H9 (cell line): ENCODE data around the gene ABHD16A. TPM values are rescaled to one million over a fixed set of nuclear protein-coding genes. Genes with fewer than 3 reads are reported as not detected.

Source experiments
- DNase-seq: peaks from one replicate; pipeline ENCODE4 v3.0.0-alpha.2; 2017
- H2AFZ ChIP-seq: one replicate; pipeline ENCODE4 v1.6.1; 2013; ENCODE audit warnings: mild to moderate bottlenecking, low read length, control low read depth, moderate library complexity
- H2AK5ac ChIP-seq: 2 replicates; pipeline ENCODE4 v1.6.1; 2013; ENCODE audit warnings: low read length, control low read depth, mixed read lengths; ENCODE audit not compliant: insufficient read length
- H2BK120ac ChIP-seq: one replicate; pipeline ENCODE4 v1.6.1; 2013; ENCODE audit warnings: low read depth, mild to moderate bottlenecking, low read length, control low read depth, inconsistent platforms; ENCODE audit not compliant: poor library complexity, severe bottlenecking
- H2BK12ac ChIP-seq: 2 replicates; pipeline ENCODE4 v1.6.1; 2013; ENCODE audit warnings: low read length, control low read depth, mixed read lengths, low read depth; ENCODE audit not compliant: insufficient read length
- H2BK15ac ChIP-seq: 2 replicates; pipeline ENCODE4 v1.6.1; 2013; ENCODE audit warnings: low read depth, low read length, control low read depth
- H2BK20ac ChIP-seq: one replicate; pipeline ENCODE4 v1.6.1; 2013; ENCODE audit warnings: low read depth, mild to moderate bottlenecking, low read length, control low read depth, inconsistent platforms; ENCODE audit not compliant: poor library complexity, severe bottlenecking
- H2BK5ac ChIP-seq: 2 replicates; pipeline ENCODE4 v1.6.1; 2013; ENCODE audit warnings: low read length, control low read depth, mixed read lengths; ENCODE audit not compliant: insufficient read length
- H3K14ac ChIP-seq: 2 replicates; pipeline ENCODE4 v1.6.1; 2013; ENCODE audit warnings: low read length, control low read depth; ENCODE audit not compliant: insufficient read depth
- H3K18ac ChIP-seq: 2 replicates; pipeline ENCODE4 v1.6.1; 2013; ENCODE audit warnings: low read depth, mild to moderate bottlenecking, mixed read lengths, low read length, control low read depth; ENCODE audit not compliant: insufficient read length
- H3K23ac ChIP-seq: 2 replicates; pipeline ENCODE4 v1.6.1; 2013; ENCODE audit warnings: low read length, control low read depth, mixed read lengths, low read depth; ENCODE audit not compliant: insufficient read length
- H3K23me2 ChIP-seq: 2 replicates; pipeline ENCODE4 v1.6.1; 2013; ENCODE audit warnings: low read depth, mild to moderate bottlenecking, mixed read lengths, low read length, control low read depth; ENCODE audit not compliant: insufficient read length, poor library complexity, severe bottlenecking
- H3K27ac ChIP-seq: 2 replicates; pipeline ENCODE4 v1.5.1; 2013; ENCODE audit warnings: low read length, control low read depth, mixed read lengths, low read depth; ENCODE audit not compliant: insufficient read length
- H3K27me3 ChIP-seq: 2 replicates; pipeline ENCODE4 v1.6.1; 2013; ENCODE audit warnings: low read length, control low read depth, inconsistent platforms; ENCODE audit not compliant: insufficient read depth
- H3K4ac ChIP-seq: 2 replicates; pipeline ENCODE4 v1.6.1; 2013; ENCODE audit warnings: low read depth, mild to moderate bottlenecking, control low read depth, inconsistent platforms, low read length, moderate library complexity
- H3K4me1 ChIP-seq: 2 replicates; pipeline ENCODE4 v1.6.1; 2013; ENCODE audit warnings: low read length, control low read depth, inconsistent platforms; ENCODE audit not compliant: insufficient read depth
- H3K4me2 ChIP-seq: 2 replicates; pipeline ENCODE4 v1.6.1; 2013; ENCODE audit warnings: low read length, control low read depth, mixed read lengths; ENCODE audit not compliant: insufficient read length, insufficient read depth
- H3K56ac ChIP-seq: 2 replicates; pipeline ENCODE4 v1.6.1; 2013; ENCODE audit warnings: low read depth, mild to moderate bottlenecking, mixed read lengths, low read length, control low read depth; ENCODE audit not compliant: insufficient read length
- H3K79me1 ChIP-seq: 2 replicates; pipeline ENCODE4 v1.6.1; 2013; ENCODE audit warnings: low read depth, mild to moderate bottlenecking, moderate library complexity, low read length, control low read depth, inconsistent platforms; ENCODE audit not compliant: insufficient read depth, poor library complexity, severe bottlenecking
- H3K79me2 ChIP-seq: 2 replicates; pipeline ENCODE4 v1.6.1; 2013; ENCODE audit warnings: low read length, control low read depth, inconsistent platforms; ENCODE audit not compliant: insufficient read depth
- H3K9ac ChIP-seq: 2 replicates; pipeline ENCODE4 v1.6.1; 2013; ENCODE audit warnings: low read length, control low read depth, mixed read lengths; ENCODE audit not compliant: insufficient read length; ENCODE audit errors: extremely low read depth
- H3K9me3 ChIP-seq: one replicate; pipeline ENCODE4 v1.6.1; 2013; ENCODE audit warnings: low read depth, low read length, inconsistent platforms; ENCODE audit not compliant: control insufficient read depth
- H3T11ph ChIP-seq: one replicate; pipeline ENCODE4 v1.6.1; 2013; ENCODE audit warnings: mild to moderate bottlenecking, low read length, control low read depth, inconsistent platforms
- H4K20me1 ChIP-seq: one replicate; pipeline ENCODE4 v1.6.1; 2013; ENCODE audit not compliant: control insufficient read depth, insufficient read length, insufficient read depth
- H4K5ac ChIP-seq: 2 replicates; pipeline ENCODE4 v1.6.1; 2013; ENCODE audit warnings: low read depth, mild to moderate bottlenecking, mixed read lengths, low read length, control low read depth; ENCODE audit not compliant: insufficient read length
- H4K8ac ChIP-seq: replicated peaks from 2 replicates; pipeline ENCODE4 v1.6.1; 2013; ENCODE audit warnings: low read length, control low read depth, mixed read lengths, low read depth; ENCODE audit not compliant: insufficient read length
- H4K91ac ChIP-seq: 2 replicates; pipeline ENCODE4 v1.6.1; 2013; ENCODE audit warnings: low read depth, mild to moderate bottlenecking, moderate library complexity, mixed read lengths, low read length, control low read depth; ENCODE audit not compliant: insufficient read length
- H3K27ac Mint-ChIP-seq, 3 experiments: 2 replicates in 2 of 3; 3 replicates in 1 of 3; pipeline ENCODE4 v1.8.0; 2020 to 2021; ENCODE audit warnings: mixed read lengths in 3 of 3, mild to moderate bottlenecking in 1 of 3, moderate library complexity in 1 of 3
- H3K27me3 Mint-ChIP-seq: 2 replicates; pipeline ENCODE4 v1.8.0; 2021; ENCODE audit warnings: low read depth, mild to moderate bottlenecking, moderate library complexity, mixed read lengths
- H3K36me3 Mint-ChIP-seq, 3 experiments: 2 replicates in 2 of 3; 3 replicates in 1 of 3; pipeline ENCODE4 v1.8.0; 2020 to 2021; ENCODE audit warnings: low read depth in 3 of 3, mixed read lengths in 3 of 3; ENCODE audit not compliant: insufficient read depth in 1 of 3
- H3K4me1 Mint-ChIP-seq, 2 experiments: 2 replicates each; pipeline ENCODE4 v1.8.0; 2020; ENCODE audit warnings: mixed read lengths in 2 of 2
- H3K4me3 Mint-ChIP-seq, 2 experiments: 2 replicates in 1 of 2; 3 replicates in 1 of 2; pipeline ENCODE4 v1.8.0; 2020 to 2021; ENCODE audit warnings: mild to moderate bottlenecking in 2 of 2, mixed read lengths in 2 of 2, moderate library complexity in 1 of 2
- H3K9me3 Mint-ChIP-seq, 2 experiments: 2 replicates in 1 of 2; 3 replicates in 1 of 2; pipeline ENCODE4 v1.8.0; 2020; ENCODE audit warnings: mild to moderate bottlenecking in 2 of 2, mixed read lengths in 2 of 2, moderate library complexity in 1 of 2
- CTCF ChIP-seq: fragments of 200-600 bp; sonication (generic); conservative IDR thresholded peaks from 3 replicates; pipeline ENCODE4 v1.8.0; 2021; ENCODE audit warnings: antibody characterized with exemption, mild to moderate bottlenecking
- WGBS: extraction: QIAGEN DNeasy Blood & Tissue Kit; methylation state at CpG from one replicate; pipeline ENCODE4 v1.1.7; 2013; ENCODE audit warnings: missing lambda C conversion rate, low lambda C conversion rate, mixed read lengths; ENCODE audit not compliant: insufficient read length; ENCODE audit errors: extremely low coverage; 5-methylcytosine and 5-hydroxymethylcytosine counted together
- total RNA-seq: library from RNA; stranded (reverse); gene quantifications from 2 replicates; pipeline ENCODE4 v1.2.1, GENCODE V29; 2021

The ABHD16A gene
- total RNA-seq, 1 experiment from 2014 or later, result 34.4 TPM

GRCh38 chr6:31691564-31692108 lies 11.5 kb downstream of the ABHD16A start:
- H3K9me3 Mint-ChIP-seq, result no peaks in the 10 kb centered on the region
- H3K18ac ChIP-seq, result no peak overlapping the region

More at GRCh38 chr6:31691564-31692108, 11.5 kb downstream of the ABHD16A start:
- Histone ChIP-seq H3K23me2 (no peaks in the 10 kb centered on the region), H4K91ac (no peak overlapping the region), H3T11ph (no peak overlapping the region), H3K23ac (no peak overlapping the region), H3K9me3 (no peaks in the 10 kb centered on the region), H4K8ac (no peak overlapping the region), H3K9ac (no peak overlapping the region), H3K27ac (no peak overlapping the region), H4K20me1 (no peaks in the 10 kb centered on the region), H2BK12ac (no peak overlapping the region), H3K4me1 (no peaks in the 10 kb centered on the region), H3K79me2 (no peaks in the 10 kb centered on the region), H3K27me3 (no peaks in the 10 kb centered on the region), H2BK5ac (no peak overlapping the region), H3K14ac (no peak overlapping the region), H2BK15ac (no peak overlapping the region), H3K79me1 (no peaks in the 10 kb centered on the region), H3K4ac (no peak overlapping the region), H2AFZ (no peak overlapping the region), H4K5ac (no peak overlapping the region), H2AK5ac (no peak overlapping the region), H3K56ac (no peak overlapping the region), H2BK120ac (no peak overlapping the region), H3K4me2 (no peak overlapping the region), H2BK20ac (no peak overlapping the region)
- no CpG with 5 or more reads among the region's 12 CpGs for WGBS
- Mint-ChIP-seq H3K4me3 (no peak overlapping the region), H3K27me3 (no peaks in the 10 kb centered on the region), H3K4me1 (peaks cover 5 to 10% of the 10 kb centered on the region in 2 experiments; a peak in 3 of 4 replicates), H3K36me3 (peaks cover 9 to 61% (median 46%) of the 10 kb centered on the region in 3 experiments; a peak in 6 of 7 replicates), H3K27ac (no peak overlapping the region)
- no peak for DNase-seq
- no peak for TF ChIP-seq CTCF
